Uterus (tissue), 4 donors: ENCODE results near the gene CD93. TPM values are rescaled to one million over a fixed set of nuclear protein-coding genes. Genes with fewer than 3 reads are reported as not detected.

Experiments
- DNase-seq, 2 donors: peaks; one replicate each; pipeline ENCODE4 v3.0.0-alpha.2; 2019 to 2020
- H3K27ac ChIP-seq, 2 donors: fragments of 200-600 bp; sonication (generic); 1 replicate in 1 of 2; 2 replicates in 1 of 2; pipeline ENCODE4 v1.5.1; 2016 to 2018
- H3K27me3 ChIP-seq, 2 donors: fragments of 200-600 bp; sonication (generic); one replicate each; pipeline ENCODE4 v1.5.1; 2018 to 2019; ENCODE audit warnings: control low read depth in 1 of 2
- H3K36me3 ChIP-seq, 2 donors: fragments of 200-600 bp; sonication (generic); one replicate each; pipeline ENCODE4 v1.5.1; 2019; ENCODE audit warnings: control low read depth in 1 of 2
- H3K4me1 ChIP-seq, 2 donors: fragments of 200-600 bp; sonication (generic); one replicate each; pipeline ENCODE4 v1.5.1; 2018 to 2019; ENCODE audit warnings: control low read depth in 1 of 2
- H3K4me3 ChIP-seq, 2 donors: fragments of 200-600 bp; sonication (generic); 1 replicate in 1 of 2; 2 replicates in 1 of 2; pipeline ENCODE4 v1.5.1; 2018 to 2019; ENCODE audit warnings: mild to moderate bottlenecking in 1 of 2
- H3K9me3 ChIP-seq, 2 donors: fragments of 200-600 bp; sonication (generic); one replicate each; pipeline ENCODE4 v1.5.1; 2019; ENCODE audit warnings: control low read depth in 1 of 2
- CTCF ChIP-seq, 4 experiments: fragments of 200-600 bp in 2 of 4; fragments of 450-650 bp in 2 of 4; sonication (generic) in 2 of 4; IDR thresholded peaks; one replicate each; pipeline ENCODE4 v1.5.1; 2016 to 2019; ENCODE audit warnings: antibody characterized with exemption in 4 of 4, mild to moderate bottlenecking in 2 of 4, moderate library complexity in 1 of 4
- POLR2A ChIP-seq, 2 donors: fragments of 450-650 bp; IDR thresholded peaks; one replicate each; pipeline ENCODE4 v1.6.1; 2016; ENCODE audit warnings: antibody characterized with exemption in 2 of 2, mild to moderate bottlenecking in 1 of 2, moderate library complexity in 1 of 2
- intact Hi-C: fragments of 100-400 bp; cut with DNase I; formaldehyde crosslinking; loops from one replicate; pipeline ENCODE4 v1.15.1; 2023; ENCODE audit warnings: low total_unique reads
- total RNA-seq, 4 donors: library from RNA; depleted of rRNA in 3 of 4; stranded (reverse); fragments of >200 nt in 3 of 4; gene quantifications; one replicate each; pipeline versions ENCODE4 v1.1.0 to v1.2.4, GENCODE V29; 2014 to 2023
- donor health status: DM: yes; HTN: yes; CAD: no.

CD93 gene
- total RNA-seq, 4 donors from 2014 or later: 49.1 to 100 (median 76.4) TPM

- no peaks in the 10 kb centered on the region for H3K4me1 ChIP-seq
- H3K9me3 ChIP-seq: no peaks in the 10 kb centered on the region
- DNase-seq: no peak
- intact Hi-C loops: no loop called here
- H3K36me3 ChIP-seq: no peaks in the 10 kb centered on the region
- TF ChIP-seq CTCF (IDR thresholded peaks at IDR 0.05) (no peak), POLR2A (IDR thresholded peaks at IDR 0.05) (no peak)
- H3K27ac ChIP-seq: no peak overlapping the region
- H3K4me3 ChIP-seq: no peak overlapping the region
- H3K27me3 ChIP-seq: no peaks in the 10 kb centered on the region
Observed at GRCh38 chr20:23105193-23105592, 19.1 kb upstream of the CD93 start.

- H3K36me3 ChIP-seq: no peaks in the 10 kb centered on the region
- no peak overlapping the region for H3K4me3 ChIP-seq
- H3K27me3 ChIP-seq: no peaks in the 10 kb centered on the region
- peak overlapping the region; percentile 42 to 57 for H3K27ac ChIP-seq
- H3K4me1 ChIP-seq: no peaks in the 10 kb centered on the region
- intact Hi-C loops: no loop called here
- TF ChIP-seq POLR2A (IDR thresholded peaks at IDR 0.05) (no peak), CTCF (IDR thresholded peaks at IDR 0.05) (no peak)
- no peaks in the 10 kb centered on the region for H3K9me3 ChIP-seq
- DNase-seq: no peak
Observed at GRCh38 chr20:23103284-23104018, 17.3 kb upstream of the CD93 start.

- H3K9me3 ChIP-seq: no peaks in the 10 kb centered on the region
- no peaks in the 10 kb centered on the region for H3K27me3 ChIP-seq
- H3K27ac ChIP-seq: no peak overlapping the region
- no peak for TF ChIP-seq POLR2A (IDR thresholded peaks at IDR 0.05)
- TF ChIP-seq CTCF (IDR thresholded peaks at IDR 0.05): no peak
- H3K36me3 ChIP-seq: no peaks in the 10 kb centered on the region
- H3K4me3 ChIP-seq: no peak overlapping the region
- intact Hi-C loops: no loop called here
- no peaks in the 10 kb centered on the region for H3K4me1 ChIP-seq
- DNase-seq: no peak
Observed at GRCh38 chr20:23101696-23102406, 15.7 kb upstream of the CD93 start.

GRCh38 chr20:23100720-23101107 is 14.6 kb upstream of the CD93 start:
- TF ChIP-seq POLR2A (IDR thresholded peaks at IDR 0.05): no peak
- no peak for TF ChIP-seq CTCF (IDR thresholded peaks at IDR 0.05)
- no peaks in the 10 kb centered on the region for H3K36me3 ChIP-seq
- no peaks in the 10 kb centered on the region for H3K4me1 ChIP-seq
- no peaks in the 10 kb centered on the region for H3K9me3 ChIP-seq
- H3K27ac ChIP-seq: no peak overlapping the region
- intact Hi-C loops: no loop called here
- no peaks in the 10 kb centered on the region for H3K27me3 ChIP-seq
- no peak overlapping the region for H3K4me3 ChIP-seq
- DNase-seq: no peak
